Measurements from ENCODE around the gene POPDC3.
"Not testable (repeated sequence)": the region's sequence is repeated elsewhere in the genome, so short reads cannot be mapped to it uniquely, and the experiment has no call there.

The POPDC3 gene

GRCh38 chr6:105184921-105185320 lies 5.1 kb upstream of the POPDC3 start:
- Histone ChIP-seq H3K27me3 (peaks cover 0 to 12% of the 10 kb centered on the region in 2 donors), H3K4me3 (no peak overlapping the region), H3K27ac (no peak overlapping the region), H3K4me1 (no peaks in the 10 kb centered on the region), H3K9me3 (no peaks in the 10 kb centered on the region), H3K36me3 (no peaks in the 10 kb centered on the region)
- DNase-seq, result no peak
- intact Hi-C loops (cut with DNase I; ENCODE audit: low total_unique reads), result no loop called here
- TF ChIP-seq CTCF (IDR thresholded peaks at IDR 0.05), result no peak

DNA sequence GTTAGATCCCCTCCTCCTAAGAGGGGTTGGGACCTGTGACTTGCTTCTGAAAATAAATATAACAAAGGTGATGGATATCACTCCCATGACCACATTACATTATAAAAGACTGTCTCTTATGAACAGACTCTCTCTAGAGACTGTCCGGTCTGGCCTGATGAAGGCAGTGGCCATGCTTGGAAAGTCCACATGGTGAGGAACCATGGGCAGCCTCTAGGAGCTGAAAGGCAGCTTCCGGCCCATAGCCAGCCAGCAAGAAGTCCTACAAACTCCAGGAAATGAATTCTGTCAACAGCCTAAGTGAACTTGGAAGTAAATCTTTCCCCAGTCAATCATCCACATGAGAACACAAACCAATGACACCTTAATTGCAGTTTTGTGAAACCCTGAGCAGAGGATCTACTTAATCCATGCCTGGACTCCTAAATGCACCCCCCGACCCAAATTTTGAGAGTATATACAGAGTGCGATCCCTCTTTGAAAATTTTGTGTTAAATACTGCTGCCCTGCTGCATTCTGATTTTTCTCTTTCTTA lies 2.2 kb upstream of the POPDC3 start:
- DNase-seq, result no peak
- no peaks in the 10 kb centered on the region for H3K36me3 ChIP-seq
- peaks cover 0 to 22% of the 10 kb centered on the region in 2 donors for H3K27me3 ChIP-seq
- no peaks in the 10 kb centered on the region for H3K9me3 ChIP-seq
- no peak for TF ChIP-seq CTCF (IDR thresholded peaks at IDR 0.05)
- H3K27ac ChIP-seq, result no peak overlapping the region
- H3K4me1 ChIP-seq, result peaks cover 0 to 7% (median 2%) of the 10 kb centered on the region in 4 donors
- no peak overlapping the region for H3K4me3 ChIP-seq
- intact Hi-C loops (cut with DNase I; ENCODE audit: low total_unique reads), result no loop called here

DNA sequence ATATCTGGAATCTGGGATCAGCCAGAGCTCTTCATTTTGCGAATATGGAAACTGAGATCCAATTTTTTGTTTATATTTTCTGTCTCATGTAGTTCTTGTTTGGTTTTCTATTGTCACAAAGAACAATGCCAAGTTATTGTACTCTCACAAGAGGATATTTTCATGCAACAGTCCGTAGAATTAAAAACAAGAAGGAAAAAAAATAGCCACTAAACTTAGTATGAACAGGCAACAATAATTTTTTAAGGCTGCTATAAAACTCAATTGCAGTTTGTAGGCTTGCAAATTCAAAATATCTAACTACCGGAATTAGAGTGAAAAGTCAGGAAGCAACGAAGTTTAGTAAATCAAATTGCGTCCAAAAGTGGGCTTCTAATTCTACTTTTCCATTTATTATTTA lies 1.2 kb downstream of the POPDC3 start:
- Histone ChIP-seq H3K4me1 (peaks cover 0 to 7% (median 2%) of the 10 kb centered on the region in 4 donors), H3K27ac (no peak overlapping the region), H3K4me3 (no peak overlapping the region), H3K36me3 (no peaks in the 10 kb centered on the region), H3K27me3 (peaks cover 0 to 22% of the 10 kb centered on the region in 2 donors), H3K9me3 (no peaks in the 10 kb centered on the region)
- intact Hi-C loops (cut with DNase I; ENCODE audit: low total_unique reads), result no loop called here
- no peak for TF ChIP-seq CTCF (IDR thresholded peaks at IDR 0.05)
- DNase-seq, result no peak

GRCh38 chr6:105178110-105178509 lies 1.7 kb downstream of the POPDC3 start:
- peaks cover 0 to 7% (median 2%) of the 10 kb centered on the region in 4 donors for H3K4me1 ChIP-seq
- no peak overlapping the region for H3K27ac ChIP-seq
- DNase-seq, result no peak
- no peak for TF ChIP-seq CTCF (IDR thresholded peaks at IDR 0.05)
- H3K9me3 ChIP-seq, result no peaks in the 10 kb centered on the region
- H3K4me3 ChIP-seq, result no peak overlapping the region
- peaks cover 0 to 22% of the 10 kb centered on the region in 2 donors for H3K27me3 ChIP-seq
- intact Hi-C loops (cut with DNase I; ENCODE audit: low total_unique reads), result no loop called here
- H3K36me3 ChIP-seq, result no peaks in the 10 kb centered on the region

DNA sequence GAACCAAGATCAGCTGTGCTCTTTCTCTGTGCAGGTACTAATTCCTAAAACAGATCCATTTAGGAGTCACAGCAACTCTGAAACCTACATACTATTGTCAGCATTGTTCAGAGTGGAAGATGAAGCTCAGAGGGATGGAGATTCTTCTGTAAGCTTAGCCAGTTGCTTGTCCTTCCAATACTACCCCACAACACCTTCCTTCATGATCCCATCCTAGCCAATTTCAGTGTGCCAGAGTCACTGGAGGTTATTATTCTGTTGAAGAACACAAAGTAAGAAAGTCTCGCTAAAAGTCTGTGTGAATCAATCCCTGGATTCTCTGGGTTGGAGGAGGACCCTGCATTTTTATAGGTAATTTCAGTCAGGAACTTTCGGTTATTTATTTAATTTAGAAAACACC lies 2.3 kb downstream of the POPDC3 start:
- H3K4me3 ChIP-seq, result no peak overlapping the region
- DNase-seq, result no peak
- peaks cover 0 to 22% of the 10 kb centered on the region in 2 donors for H3K27me3 ChIP-seq
- H3K27ac ChIP-seq, result no peak overlapping the region
- H3K36me3 ChIP-seq, result no peaks in the 10 kb centered on the region
- H3K9me3 ChIP-seq, result no peaks in the 10 kb centered on the region
- intact Hi-C loops (cut with DNase I; ENCODE audit: low total_unique reads), result no loop called here
- TF ChIP-seq CTCF (IDR thresholded peaks at IDR 0.05), result no peak
- peaks cover 0 to 7% (median 2%) of the 10 kb centered on the region in 4 donors for H3K4me1 ChIP-seq

DNA sequence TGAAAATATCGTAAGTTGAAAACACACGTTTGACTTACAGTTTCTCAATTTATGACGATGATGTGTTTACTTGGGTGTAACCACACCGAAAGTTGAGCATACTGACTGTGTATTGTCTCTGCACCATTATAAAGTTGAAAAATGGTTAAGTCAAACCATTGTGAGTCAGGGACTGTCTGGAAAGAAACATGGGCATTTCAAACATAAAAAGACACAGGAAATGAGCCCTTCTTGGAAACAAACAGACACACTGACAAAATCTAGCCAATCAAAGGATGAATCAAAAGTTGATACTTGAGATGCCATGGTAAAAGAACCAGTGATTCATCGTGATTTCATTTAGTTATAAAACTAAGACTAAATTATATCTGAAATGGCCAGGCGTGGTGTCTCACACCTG lies 5.3 kb downstream of the POPDC3 start:
- no peak for DNase-seq
- peaks cover 0 to 4% (median 1%) of the 10 kb centered on the region in 4 donors for H3K4me1 ChIP-seq
- H3K9me3 ChIP-seq, result no peaks in the 10 kb centered on the region
- no peak for TF ChIP-seq CTCF (IDR thresholded peaks at IDR 0.05)
- H3K4me3 ChIP-seq, result no peak overlapping the region
- H3K36me3 ChIP-seq, result no peaks in the 10 kb centered on the region
- H3K27ac ChIP-seq, result no peak overlapping the region
- H3K27me3 ChIP-seq, result peaks cover 0 to 8% of the 10 kb centered on the region in 2 donors
- intact Hi-C loops (cut with DNase I; ENCODE audit: low total_unique reads), result no loop called here

DNA sequence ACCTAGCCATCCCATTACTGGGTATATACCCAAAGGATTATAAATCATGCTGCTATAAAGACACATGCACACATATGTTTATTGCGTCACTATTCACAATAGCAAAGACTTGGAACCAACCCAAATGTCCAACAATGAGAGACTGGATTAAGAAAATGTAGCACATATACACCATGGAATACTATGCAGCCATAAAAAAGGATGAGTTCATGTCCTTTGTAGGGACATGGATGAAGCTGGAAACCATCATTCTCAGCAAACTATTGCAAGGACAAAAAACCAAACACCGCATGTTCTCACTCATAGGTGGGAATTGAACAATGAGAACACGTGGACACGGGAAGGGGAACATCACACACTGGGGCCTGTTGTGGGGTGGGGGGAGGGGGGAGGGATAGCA lies 7.3 kb downstream of the POPDC3 start:
- DNase-seq; H3K27me3 ChIP-seq; H3K4me3 ChIP-seq; intact Hi-C loops (cut with DNase I; ENCODE audit: low total_unique reads); H3K9me3 ChIP-seq; H3K36me3 ChIP-seq; H3K4me1 ChIP-seq; H3K27ac ChIP-seq: not testable (repeated sequence)

Data from tibial artery (tissue), 4 donors.